Fibroblast of villous mesenchyme (primary cell): ENCODE data around the gene RAVER1. TPM values are rescaled to one million over a fixed set of nuclear protein-coding genes. Genes with fewer than 3 reads are reported as not detected.

Experiments
- DNase-seq: peaks from one replicate; pipeline ENCODE4 v3.0.0-alpha.2; 2010; ENCODE audit warnings: low read depth
- H3K4me3 ChIP-seq: 2 replicates; pipeline ENCODE4 v1.5.1; 2011; ENCODE audit warnings: low read depth, mild to moderate bottlenecking, low read length
- CTCF ChIP-seq: IDR thresholded peaks from 2 replicates; pipeline ENCODE4 v1.5.1; 2012; ENCODE audit warnings: low read depth, mild to moderate bottlenecking, low read length; ENCODE audit not compliant: insufficient read depth
- total RNA-seq: library from RNA; depleted of rRNA; stranded (reverse); fragments of >200 nt; gene quantifications from 2 replicates; pipeline ENCODE4 v1.2.3, GENCODE V29; 2012

The RAVER1 gene
- total RNA-seq, 1 donor = 10.4 TPM

- TF ChIP-seq CTCF = no peak
Measured at GRCh38 chr19:10361569-10362011, 28.3 kb upstream of the RAVER1 start.

GRCh38 chr19:10356431-10356830 lies 23.1 kb upstream of the RAVER1 start:
- no peak overlapping the region for H3K4me3 ChIP-seq
- no peak for DNase-seq
- no peak for TF ChIP-seq CTCF

More at GRCh38 chr19:10361569-10362011, 28.3 kb upstream of the RAVER1 start:
- no peak overlapping the region for H3K4me3 ChIP-seq
- DNase-seq = no peak

GRCh38 chr19:10353793-10354391 lies 20.6 kb upstream of the RAVER1 start:
- TF ChIP-seq CTCF = no peak
- peak; percentile 37 for DNase-seq
- H3K4me3 ChIP-seq = no peak overlapping the region

GRCh38 chr19:10352764-10353671 lies 19.7 kb upstream of the RAVER1 start:
- TF ChIP-seq CTCF = no peak
- no peak overlapping the region for H3K4me3 ChIP-seq
- peak; percentile 71 for DNase-seq

- no peak overlapping the region for H3K4me3 ChIP-seq
- DNase-seq = peak; percentile 74
- TF ChIP-seq CTCF = no peak
Measured at GRCh38 chr19:10346509-10346908, 13.2 kb upstream of the RAVER1 start.

- DNase-seq = no peak
- H3K4me3 ChIP-seq = no peak overlapping the region
- TF ChIP-seq CTCF = no peak
Measured at GRCh38 chr19:10344780-10345179, 11.5 kb upstream of the RAVER1 start.
